Articular chondrocyte of knee joint (primary cell): ENCODE data around the gene MMRN2. TPM values are rescaled to one million over a fixed set of nuclear protein-coding genes. Genes with fewer than 3 reads are reported as not detected.

Source experiments
- small RNA-seq: library from RNA; depleted of rRNA; stranded (forward); fragments of <200 nt; gene quantifications from one replicate; pipeline ENCODE3, GENCODE V24; 2012
- total RNA-seq: library from RNA; depleted of rRNA; stranded (reverse); fragments of >200 nt; gene quantifications from 2 replicates; pipeline ENCODE4 v1.2.3, GENCODE V29; 2012

MMRN2 gene
- total RNA-seq: 5.2 and 6.1 TPM in 2 replicates

GRCh38 chr10:86957471-86958115, at the start of gene MMRN2:
Gene MMRN2, minus strand, starts transcription at chr10:86957615. Its CDS starts 74 bp downstream, at chr10:86957541.

GRCh38 chr10:86968271-86968993, 11.0 kb upstream of the MMRN2 start, which contains the start of gene ADIRF:
Gene ADIRF, plus strand, starts transcription at chr10:86968482. Its CDS starts 63 bp downstream, at chr10:86968545.

DNA sequence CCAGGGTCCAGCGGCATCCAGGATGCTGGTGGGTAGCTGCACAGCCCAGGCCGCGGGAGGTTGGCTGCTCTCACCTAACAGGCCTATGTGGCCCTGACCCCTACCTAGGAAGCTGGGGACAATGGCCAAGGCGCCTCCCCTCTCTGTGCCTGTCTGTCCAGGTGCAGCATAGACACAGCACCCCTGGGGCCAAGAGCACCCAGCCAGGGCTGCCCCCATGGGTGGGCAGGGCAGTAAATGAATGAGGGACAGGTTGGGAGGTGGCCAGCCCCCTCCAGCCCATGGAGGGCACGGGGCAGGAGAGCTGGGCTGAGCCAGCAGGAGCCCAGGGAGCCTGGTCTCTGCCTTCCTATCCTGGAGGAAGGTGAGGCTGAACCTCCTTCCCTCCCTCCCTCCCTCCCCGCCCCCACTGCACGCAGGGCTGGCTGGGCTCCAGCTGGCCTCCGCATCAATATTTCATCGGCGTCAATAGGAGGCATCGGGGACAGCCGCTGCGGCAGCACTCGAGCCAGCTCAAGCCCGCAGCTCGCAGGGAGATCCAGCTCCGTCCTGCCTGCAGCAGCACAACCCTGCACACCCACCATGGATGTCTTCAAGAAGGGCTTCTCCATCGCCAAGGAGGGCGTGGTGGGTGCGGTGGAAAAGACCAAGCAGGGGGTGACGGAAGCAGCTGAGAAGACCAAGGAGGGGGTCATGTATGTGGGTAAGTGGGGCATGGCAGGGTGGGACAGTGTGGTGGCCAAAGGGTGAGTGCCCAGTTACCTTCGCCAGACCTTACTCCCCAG, 893 bp upstream of the MMRN2 start, which contains the start of gene SNCG:
TSS of gene SNCG (plus strand) at position 484 of the 785 bp plus-strand sequence. CDS start at position 583, 99 bp downstream.

Small RNA genes within 50 kb of the gene (small RNA-seq; reads per million reads assigned to genes)
- gene BMS1P3 (not detected), gene RNU1-19P (0.57 reads per million, percentile 17 among the genes with 10 or more reads in this experiment)

Other genes with a start within 250 kb of the MMRN2 start
- gene BMPR1A, start 201.0 kb downstream of the MMRN2 start, total RNA-seq: 90.9 and 96.3 TPM in 2 replicates
- 17.6 and 20.6 TPM in 2 replicates for gene SNCG, start 984 bp upstream of the MMRN2 start, total RNA-seq
- gene ADIRF, start 10.9 kb upstream of the MMRN2 start, total RNA-seq: 50.6 and 78.0 TPM in 2 replicates
- gene FAM25A, start 62.7 kb upstream of the MMRN2 start, total RNA-seq: not detected in 2 replicates
- gene GLUD1, start 137.2 kb upstream of the MMRN2 start, total RNA-seq: 180 and 203 TPM in 2 replicates
- 36.3 and 39.5 TPM in 2 replicates for gene SHLD2, start 137.6 kb upstream of the MMRN2 start, total RNA-seq